Measurements from ENCODE around the gene PRPF40A. TPM values are rescaled to one million over a fixed set of nuclear protein-coding genes. Genes with fewer than 3 reads are reported as not detected.

PRPF40A gene
- total RNA-seq, 3 donors from 2014 or later = 165 to 179 (median 178) TPM

- Mint-ChIP-seq H3K9me3 (no peaks in the 10 kb centered on the region), H3K36me3 (ENCODE audit: insufficient read depth) (no peaks in the 10 kb centered on the region), H3K4me1 (ENCODE audit: low read depth) (peaks cover 7% of the 10 kb centered on the region), H3K27me3 (ENCODE audit: low read depth) (peaks cover 6% of the 10 kb centered on the region), H3K4me3 (no peak overlapping the region)
- DNase-seq = no peak
- ATAC-seq = no peak
Observed at GRCh38 chr2:152627351-152627957, 89.8 kb downstream of the PRPF40A start.

- no peak for DNase-seq
Observed at GRCh38 chr2:152626911-152627339, 90.3 kb downstream of the PRPF40A start.

GRCh38 chr2:152624805-152625204 is 92.5 kb downstream of the PRPF40A start:
- no peaks in the 10 kb centered on the region for H3K9me3 Mint-ChIP-seq
- H3K36me3 Mint-ChIP-seq (ENCODE audit: insufficient read depth) = no peaks in the 10 kb centered on the region
- H3K4me3 Mint-ChIP-seq = no peak overlapping the region
- peaks cover 7% of the 10 kb centered on the region for H3K4me1 Mint-ChIP-seq (ENCODE audit: low read depth)
- ATAC-seq (no peak), DNase-seq (no peak)
- peaks cover 10% of the 10 kb centered on the region for H3K27me3 Mint-ChIP-seq (ENCODE audit: low read depth)

More at GRCh38 chr2:152626911-152627339, 90.3 kb downstream of the PRPF40A start:
- H3K4me3 Mint-ChIP-seq = no peak overlapping the region
- ATAC-seq = no peak
- peaks cover 7% of the 10 kb centered on the region for H3K4me1 Mint-ChIP-seq (ENCODE audit: low read depth)
- H3K27me3 Mint-ChIP-seq (ENCODE audit: low read depth) = peaks cover 6% of the 10 kb centered on the region
- no peaks in the 10 kb centered on the region for H3K36me3 Mint-ChIP-seq (ENCODE audit: insufficient read depth)
- no peaks in the 10 kb centered on the region for H3K9me3 Mint-ChIP-seq

GRCh38 chr2:152623775-152624174 is 93.5 kb downstream of the PRPF40A start:
- ATAC-seq = no peak
- H3K36me3 Mint-ChIP-seq (ENCODE audit: insufficient read depth) = no peaks in the 10 kb centered on the region
- no peaks in the 10 kb centered on the region for H3K4me1 Mint-ChIP-seq (ENCODE audit: low read depth)
- peaks cover 13% of the 10 kb centered on the region for H3K27me3 Mint-ChIP-seq (ENCODE audit: low read depth)
- no peak for DNase-seq
- H3K9me3 Mint-ChIP-seq = no peaks in the 10 kb centered on the region
- no peak overlapping the region for H3K4me3 Mint-ChIP-seq

- no peaks in the 10 kb centered on the region for H3K9me3 Mint-ChIP-seq
Observed at GRCh38 chr2:152623076-152623740, 94.1 kb downstream of the PRPF40A start.

GRCh38 chr2:152622219-152622618 is 95.0 kb downstream of the PRPF40A start:
- H3K4me3 Mint-ChIP-seq = no peak overlapping the region
- H3K4me1 Mint-ChIP-seq (ENCODE audit: low read depth) = no peaks in the 10 kb centered on the region
- H3K27me3 Mint-ChIP-seq (ENCODE audit: low read depth) = peaks cover 13% of the 10 kb centered on the region
- no peaks in the 10 kb centered on the region for H3K36me3 Mint-ChIP-seq (ENCODE audit: insufficient read depth)
- DNase-seq = no peak
- no peak for ATAC-seq
- no peaks in the 10 kb centered on the region for H3K9me3 Mint-ChIP-seq

More at GRCh38 chr2:152623076-152623740, 94.1 kb downstream of the PRPF40A start:
- no peaks in the 10 kb centered on the region for H3K36me3 Mint-ChIP-seq (ENCODE audit: insufficient read depth)
- H3K4me1 Mint-ChIP-seq (ENCODE audit: low read depth) = no peaks in the 10 kb centered on the region
- ATAC-seq (no peak), DNase-seq (no peak)
- peaks cover 13% of the 10 kb centered on the region for H3K27me3 Mint-ChIP-seq (ENCODE audit: low read depth)
- no peak overlapping the region for H3K4me3 Mint-ChIP-seq

- peaks cover 8% of the 10 kb centered on the region for H3K27me3 Mint-ChIP-seq (ENCODE audit: low read depth)
- no peaks in the 10 kb centered on the region for H3K4me1 Mint-ChIP-seq (ENCODE audit: low read depth)
- no peak for ATAC-seq
- no peaks in the 10 kb centered on the region for H3K36me3 Mint-ChIP-seq (ENCODE audit: insufficient read depth)
- H3K9me3 Mint-ChIP-seq = no peaks in the 10 kb centered on the region
- H3K4me3 Mint-ChIP-seq = no peak overlapping the region
- DNase-seq = no peak
Observed at GRCh38 chr2:152620985-152621384, 96.3 kb downstream of the PRPF40A start.

- Mint-ChIP-seq H3K36me3 (ENCODE audit: insufficient read depth) (no peaks in the 10 kb centered on the region), H3K9me3 (no peaks in the 10 kb centered on the region), H3K4me3 (no peak overlapping the region), H3K27me3 (ENCODE audit: low read depth) (peaks cover 8% of the 10 kb centered on the region), H3K4me1 (ENCODE audit: low read depth) (no peaks in the 10 kb centered on the region)
- ATAC-seq = no peak
- no peak for DNase-seq
Observed at GRCh38 chr2:152620208-152620607, 97.1 kb downstream of the PRPF40A start.

GRCh38 chr2:152618193-152618564 is 99.1 kb downstream of the PRPF40A start:
- Mint-ChIP-seq H3K9me3 (no peaks in the 10 kb centered on the region), H3K36me3 (ENCODE audit: insufficient read depth) (no peaks in the 10 kb centered on the region), H3K4me1 (ENCODE audit: low read depth) (no peaks in the 10 kb centered on the region), H3K4me3 (no peak overlapping the region), H3K27me3 (ENCODE audit: low read depth) (peaks cover 8% of the 10 kb centered on the region)
- DNase-seq (no peak), ATAC-seq (no peak)

GRCh38 chr2:152617456-152618192 is 99.6 kb downstream of the PRPF40A start:
- Mint-ChIP-seq H3K27me3 (ENCODE audit: low read depth) (peaks cover 8% of the 10 kb centered on the region), H3K9me3 (no peaks in the 10 kb centered on the region)

GRCh38 chr2:152615177-152615576 is 102.1 kb downstream of the PRPF40A start:
- H3K4me1 Mint-ChIP-seq (ENCODE audit: low read depth) = peaks cover 12% of the 10 kb centered on the region
- DNase-seq (no peak), ATAC-seq (no peak)
- H3K27me3 Mint-ChIP-seq (ENCODE audit: low read depth) = peaks cover 6% of the 10 kb centered on the region
- no peaks in the 10 kb centered on the region for H3K36me3 Mint-ChIP-seq (ENCODE audit: insufficient read depth)
- no peak overlapping the region for H3K4me3 Mint-ChIP-seq
- H3K9me3 Mint-ChIP-seq = no peaks in the 10 kb centered on the region

More at GRCh38 chr2:152617456-152618192, 99.6 kb downstream of the PRPF40A start:
- H3K4me1 Mint-ChIP-seq (ENCODE audit: low read depth) = peaks cover 2% of the 10 kb centered on the region
- ATAC-seq (no peak), DNase-seq (no peak)
- H3K4me3 Mint-ChIP-seq = no peak overlapping the region
- H3K36me3 Mint-ChIP-seq (ENCODE audit: insufficient read depth) = no peaks in the 10 kb centered on the region

GRCh38 chr2:152613235-152613634 is 104.0 kb downstream of the PRPF40A start:
- Mint-ChIP-seq H3K27me3 (ENCODE audit: low read depth) (no peaks in the 10 kb centered on the region), H3K4me3 (no peak overlapping the region), H3K9me3 (no peaks in the 10 kb centered on the region), H3K36me3 (ENCODE audit: insufficient read depth) (no peaks in the 10 kb centered on the region), H3K4me1 (ENCODE audit: low read depth) (peaks cover 12% of the 10 kb centered on the region)
- DNase-seq = no peak
- ATAC-seq = no peak

GRCh38 chr2:152611458-152612231 is 105.6 kb downstream of the PRPF40A start:
- Mint-ChIP-seq H3K36me3 (ENCODE audit: insufficient read depth) (no peaks in the 10 kb centered on the region), H3K27me3 (ENCODE audit: low read depth) (no peaks in the 10 kb centered on the region), H3K4me1 (ENCODE audit: low read depth) (peaks cover 12% of the 10 kb centered on the region), H3K4me3 (no peak overlapping the region), H3K9me3 (no peaks in the 10 kb centered on the region)
- no peak for ATAC-seq
- DNase-seq = no peak

- Mint-ChIP-seq H3K27me3 (ENCODE audit: low read depth) (no peaks in the 10 kb centered on the region), H3K4me1 (ENCODE audit: low read depth) (peaks cover 12% of the 10 kb centered on the region)
- no peak for DNase-seq
Observed at GRCh38 chr2:152609699-152610098, 107.6 kb downstream of the PRPF40A start.

More at GRCh38 chr2:152609699-152610098, 107.6 kb downstream of the PRPF40A start:
- no peaks in the 10 kb centered on the region for H3K9me3 Mint-ChIP-seq
- no peaks in the 10 kb centered on the region for H3K36me3 Mint-ChIP-seq (ENCODE audit: insufficient read depth)
- no peak overlapping the region for H3K4me3 Mint-ChIP-seq
- ATAC-seq = no peak

Measured in activated T-cell treated with anti-CD3 and anti-CD28 coated beads, Interleukin-2, amount 50 U/mL, for 4 hours (primary cell).